ENCODE data around the gene OSBPL8. TPM values are rescaled to one million over a fixed set of nuclear protein-coding genes. Genes with fewer than 3 reads are reported as not detected.

OSBPL8 gene
- total RNA-seq, 1 donor = 204 TPM

DNA sequence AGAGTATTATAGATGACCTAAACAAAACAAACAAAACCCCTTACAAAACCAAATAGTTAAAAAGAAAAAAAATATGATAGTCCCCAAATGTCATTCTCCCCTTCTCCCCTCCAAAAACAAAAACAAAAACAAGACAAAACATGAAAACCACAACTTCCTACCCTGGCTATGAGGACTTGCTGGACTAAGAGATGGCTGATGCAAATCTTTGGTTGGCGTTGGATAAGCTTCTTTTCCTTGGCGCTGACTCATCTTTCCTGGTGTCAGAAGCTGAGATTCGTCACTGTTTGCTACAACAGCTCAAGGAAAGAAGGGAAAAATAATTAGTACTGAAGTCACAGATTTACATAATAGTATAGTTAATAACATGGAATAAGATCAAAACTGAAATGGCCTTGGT, 108.9 kb downstream of the OSBPL8 start:
- H3K4me3 ChIP-seq (ENCODE audit: insufficient read depth, low read length) = no peak overlapping the region
- H3K4me1 ChIP-seq (ENCODE audit: insufficient read depth, low read length) = peaks cover 19% of the 10 kb centered on the region
- no peaks in the 10 kb centered on the region for H4K20me1 ChIP-seq (ENCODE audit: insufficient read depth, low read length)
- H2AFZ ChIP-seq (ENCODE audit: low read length) = no peak overlapping the region
- H3K79me2 ChIP-seq (ENCODE audit: insufficient read depth, low read length) = peaks cover 48% of the 10 kb centered on the region
- no peaks in the 10 kb centered on the region for H3K27me3 ChIP-seq (ENCODE audit: insufficient read depth, low read length)
- no peak overlapping the region for H3K4me2 ChIP-seq (ENCODE audit: insufficient read depth, low read length)
- no peaks in the 10 kb centered on the region for H3K36me3 ChIP-seq (ENCODE audit: insufficient read depth, low read length)
- H3K27ac ChIP-seq (ENCODE audit: low read depth, low read length) = peak overlapping the region; percentile 52
- H3K9me3 ChIP-seq (ENCODE audit: low read depth, low read length) = no peaks in the 10 kb centered on the region
- TF ChIP-seq, protein P1, sequence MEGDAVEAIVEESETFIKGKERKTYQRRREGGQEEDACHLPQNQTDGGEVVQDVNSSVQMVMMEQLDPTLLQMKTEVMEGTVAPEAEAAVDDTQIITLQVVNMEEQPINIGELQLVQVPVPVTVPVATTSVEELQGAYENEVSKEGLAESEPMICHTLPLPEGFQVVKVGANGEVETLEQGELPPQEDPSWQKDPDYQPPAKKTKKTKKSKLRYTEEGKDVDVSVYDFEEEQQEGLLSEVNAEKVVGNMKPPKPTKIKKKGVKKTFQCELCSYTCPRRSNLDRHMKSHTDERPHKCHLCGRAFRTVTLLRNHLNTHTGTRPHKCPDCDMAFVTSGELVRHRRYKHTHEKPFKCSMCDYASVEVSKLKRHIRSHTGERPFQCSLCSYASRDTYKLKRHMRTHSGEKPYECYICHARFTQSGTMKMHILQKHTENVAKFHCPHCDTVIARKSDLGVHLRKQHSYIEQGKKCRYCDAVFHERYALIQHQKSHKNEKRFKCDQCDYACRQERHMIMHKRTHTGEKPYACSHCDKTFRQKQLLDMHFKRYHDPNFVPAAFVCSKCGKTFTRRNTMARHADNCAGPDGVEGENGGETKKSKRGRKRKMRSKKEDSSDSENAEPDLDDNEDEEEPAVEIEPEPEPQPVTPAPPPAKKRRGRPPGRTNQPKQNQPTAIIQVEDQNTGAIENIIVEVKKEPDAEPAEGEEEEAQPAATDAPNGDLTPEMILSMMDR (IDR thresholded peaks at IDR 0.05; ENCODE audit: extremely low read depth, low read depth, low read length) = no peak
- DNase-seq (ENCODE audit: insufficient read length, low spot score, missing footprints) = peak; percentile 36

DNA sequence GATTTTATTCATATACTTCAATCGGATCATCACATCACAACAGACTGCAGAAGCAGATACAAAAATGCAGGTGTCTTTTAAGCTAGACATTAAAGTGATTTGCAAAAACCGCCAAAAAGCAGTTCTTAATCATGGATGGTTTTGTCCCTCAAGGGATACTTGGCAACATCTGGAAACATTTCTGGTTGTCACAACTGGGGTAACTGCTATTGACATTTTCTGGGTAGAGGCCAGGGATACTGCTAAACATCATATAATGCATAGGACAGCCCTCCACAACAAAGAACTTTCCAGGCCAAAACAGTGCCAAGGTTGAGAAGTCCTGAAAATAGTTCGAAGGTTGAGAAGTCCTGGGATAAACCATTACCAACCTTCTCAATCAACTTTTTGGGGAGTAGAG, 109.6 kb downstream of the OSBPL8 start:
- TF ChIP-seq, protein P1 (IDR thresholded peaks at IDR 0.05; ENCODE audit: extremely low read depth, low read depth, low read length) = no peak
- H3K4me3 ChIP-seq (ENCODE audit: insufficient read depth, low read length) = no peak overlapping the region
- H3K79me2 ChIP-seq (ENCODE audit: insufficient read depth, low read length) = peaks cover 54% of the 10 kb centered on the region
- H3K4me2 ChIP-seq (ENCODE audit: insufficient read depth, low read length) = peak overlapping the region; percentile 34
- no peaks in the 10 kb centered on the region for H3K36me3 ChIP-seq (ENCODE audit: insufficient read depth, low read length)
- no peak for DNase-seq (ENCODE audit: insufficient read length, low spot score, missing footprints)
- no peaks in the 10 kb centered on the region for H3K9me3 ChIP-seq (ENCODE audit: low read depth, low read length)
- no peaks in the 10 kb centered on the region for H4K20me1 ChIP-seq (ENCODE audit: insufficient read depth, low read length)
- H3K4me1 ChIP-seq (ENCODE audit: insufficient read depth, low read length) = peaks cover 13% of the 10 kb centered on the region
- H3K27me3 ChIP-seq (ENCODE audit: insufficient read depth, low read length) = no peaks in the 10 kb centered on the region
- H2AFZ ChIP-seq (ENCODE audit: low read length) = no peak overlapping the region
- peak overlapping the region; percentile 52 for H3K27ac ChIP-seq (ENCODE audit: low read depth, low read length)

DNA sequence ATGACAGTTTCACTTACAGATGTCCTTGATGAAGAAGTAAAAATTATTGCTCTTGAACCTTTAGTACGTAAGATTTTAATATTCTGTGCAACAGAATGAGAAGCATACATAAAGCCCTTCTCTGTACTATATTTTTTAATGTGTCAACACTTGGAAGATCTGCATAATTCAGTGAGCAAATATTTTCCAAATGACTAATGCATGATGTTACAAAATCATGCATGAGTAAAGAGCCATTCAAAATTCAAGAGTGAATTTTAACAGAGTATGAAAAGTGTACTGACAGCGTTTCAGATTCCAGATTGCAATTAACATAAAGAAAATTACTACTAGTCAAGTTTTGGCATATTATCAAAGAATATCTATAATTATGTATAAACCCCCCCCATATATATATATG, 110.0 kb downstream of the OSBPL8 start:
- Histone ChIP-seq H3K79me2 (ENCODE audit: insufficient read depth, low read length) (peaks cover 57% of the 10 kb centered on the region), H3K9me3 (ENCODE audit: low read depth, low read length) (no peaks in the 10 kb centered on the region), H3K36me3 (ENCODE audit: insufficient read depth, low read length) (no peaks in the 10 kb centered on the region), H3K4me3 (ENCODE audit: insufficient read depth, low read length) (no peak overlapping the region), H3K4me2 (ENCODE audit: insufficient read depth, low read length) (peak overlapping the region; percentile 34), H2AFZ (ENCODE audit: low read length) (no peak overlapping the region), H3K27ac (ENCODE audit: low read depth, low read length) (peak overlapping the region; percentile 52), H4K20me1 (ENCODE audit: insufficient read depth, low read length) (no peaks in the 10 kb centered on the region), H3K4me1 (ENCODE audit: insufficient read depth, low read length) (peaks cover 14% of the 10 kb centered on the region), H3K27me3 (ENCODE audit: insufficient read depth, low read length) (no peaks in the 10 kb centered on the region)
- TF ChIP-seq, protein P1 (IDR thresholded peaks at IDR 0.05; ENCODE audit: extremely low read depth, low read depth, low read length) = no peak
- DNase-seq (ENCODE audit: insufficient read length, low spot score, missing footprints) = no peak

DNA sequence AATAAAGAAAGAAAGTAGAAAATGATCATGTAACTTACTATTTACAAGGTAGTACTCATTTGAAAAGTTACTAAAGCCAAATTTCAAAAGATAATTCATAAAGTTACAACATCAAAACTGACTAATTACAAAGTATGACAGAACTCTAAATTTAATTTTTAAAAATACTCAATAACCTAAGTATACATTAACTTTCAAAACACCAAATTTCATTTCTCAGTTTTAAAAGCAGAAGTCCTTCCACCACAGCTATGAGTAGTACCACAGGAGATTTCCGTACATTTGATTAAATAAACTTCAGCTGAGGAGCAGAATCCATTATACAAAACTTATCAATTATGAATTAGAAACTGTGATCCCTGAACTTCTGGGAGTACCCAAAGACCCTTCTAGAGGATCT, 110.6 kb downstream of the OSBPL8 start:
- no peak for DNase-seq (ENCODE audit: insufficient read length, low spot score, missing footprints)
- peak overlapping the region; percentile 34 for H3K4me2 ChIP-seq (ENCODE audit: insufficient read depth, low read length)
- TF ChIP-seq, protein P1 (IDR thresholded peaks at IDR 0.05; ENCODE audit: extremely low read depth, low read depth, low read length) = no peak
- no peaks in the 10 kb centered on the region for H3K27me3 ChIP-seq (ENCODE audit: insufficient read depth, low read length)
- peaks cover 4% of the 10 kb centered on the region for H4K20me1 ChIP-seq (ENCODE audit: insufficient read depth, low read length)
- H3K79me2 ChIP-seq (ENCODE audit: insufficient read depth, low read length) = peaks cover 55% of the 10 kb centered on the region
- H3K27ac ChIP-seq (ENCODE audit: low read depth, low read length) = peak overlapping the region; percentile 32
- H2AFZ ChIP-seq (ENCODE audit: low read length) = no peak overlapping the region
- no peaks in the 10 kb centered on the region for H3K36me3 ChIP-seq (ENCODE audit: insufficient read depth, low read length)
- H3K9me3 ChIP-seq (ENCODE audit: low read depth, low read length) = no peaks in the 10 kb centered on the region
- peaks cover 18% of the 10 kb centered on the region for H3K4me1 ChIP-seq (ENCODE audit: insufficient read depth, low read length)
- no peak overlapping the region for H3K4me3 ChIP-seq (ENCODE audit: insufficient read depth, low read length)
